Medulla oblongata (tissue), 1 donor: ENCODE results near the gene IRF4.

ENCODE experiments used
- DNase-seq: peaks from one replicate; pipeline ENCODE4 v3.0.0-alpha.2; 2015; ENCODE audit errors: extremely low spot score

Gene IRF4

GRCh38 chr6:391559-392440, at the start of gene IRF4:
Gene IRF4, plus strand, starts transcription at chr6:391752. Its CDS starts 1,401 bp downstream, at chr6:393153.
- no peak for DNase-seq

GRCh38 chr6:341914-342831, 49.4 kb upstream of the IRF4 start:
- DNase-seq, result no peak

- DNase-seq, result no peak
Observed at GRCh38 chr6:342832-343179, 48.7 kb upstream of the IRF4 start.

- no peak for DNase-seq
Observed at GRCh38 chr6:343226-343935, 48.2 kb upstream of the IRF4 start.

- no peak for DNase-seq
Observed at GRCh38 chr6:343960-344815, 47.4 kb upstream of the IRF4 start.

- DNase-seq, result no peak
Observed at GRCh38 chr6:344816-345340, 46.7 kb upstream of the IRF4 start.

- no peak for DNase-seq
Observed at GRCh38 chr6:345747-346385, 45.7 kb upstream of the IRF4 start.

GRCh38 chr6:346386-347030, 45.0 kb upstream of the IRF4 start:
- DNase-seq, result no peak

- DNase-seq, result no peak
Observed at GRCh38 chr6:347232-347631, 44.3 kb upstream of the IRF4 start.

- no peak for DNase-seq
Observed at GRCh38 chr6:347951-348859, 43.3 kb upstream of the IRF4 start.

GRCh38 chr6:348860-349396, 42.6 kb upstream of the IRF4 start:
- no peak for DNase-seq

GRCh38 chr6:349491-349921, 42.0 kb upstream of the IRF4 start:
- DNase-seq, result no peak

- DNase-seq, result no peak
Observed at GRCh38 chr6:350371-350770, 41.2 kb upstream of the IRF4 start.

- no peak for DNase-seq
Observed at GRCh38 chr6:351011-351866, 40.3 kb upstream of the IRF4 start.

GRCh38 chr6:351867-352289, 39.7 kb upstream of the IRF4 start:
- no peak for DNase-seq

- no peak for DNase-seq
Observed at GRCh38 chr6:352474-352873, 39.1 kb upstream of the IRF4 start.

- no peak for DNase-seq
Observed at GRCh38 chr6:352896-353470, 38.6 kb upstream of the IRF4 start.
